GM13977 (cell line): ENCODE results near the gene NAP1L2.
A peak's percentile ranks its signal among the peaks of the same experiment; 100 is the strongest.

Experiments used
- DNase-seq: peaks from one replicate; pipeline ENCODE4 v3.0.0; 2012; ENCODE audit warnings: low spot score
- in situ Hi-C: fragments of 300-500 bp; cut with MboI; formaldehyde crosslinking; loops from one replicate; pipeline ENCODE4 v1.12.0; 2022; ENCODE audit warnings: low sequenced_read_pairs, low pct_unique_long_range_greater_than_20kb, mixed read lengths, inconsistent platforms; ENCODE audit not compliant: unreplicated experiment
- TF ChIP-seq, protein P1 (sequence below): IDR thresholded peaks from 2 replicates; pipeline ENCODE4 v1.5.1; 2012; ENCODE audit warnings: mild to moderate bottlenecking, control low read depth; ENCODE audit not compliant: insufficient read depth; ENCODE audit errors: extremely low read depth, missing control alignments

Gene NAP1L2

DNA sequence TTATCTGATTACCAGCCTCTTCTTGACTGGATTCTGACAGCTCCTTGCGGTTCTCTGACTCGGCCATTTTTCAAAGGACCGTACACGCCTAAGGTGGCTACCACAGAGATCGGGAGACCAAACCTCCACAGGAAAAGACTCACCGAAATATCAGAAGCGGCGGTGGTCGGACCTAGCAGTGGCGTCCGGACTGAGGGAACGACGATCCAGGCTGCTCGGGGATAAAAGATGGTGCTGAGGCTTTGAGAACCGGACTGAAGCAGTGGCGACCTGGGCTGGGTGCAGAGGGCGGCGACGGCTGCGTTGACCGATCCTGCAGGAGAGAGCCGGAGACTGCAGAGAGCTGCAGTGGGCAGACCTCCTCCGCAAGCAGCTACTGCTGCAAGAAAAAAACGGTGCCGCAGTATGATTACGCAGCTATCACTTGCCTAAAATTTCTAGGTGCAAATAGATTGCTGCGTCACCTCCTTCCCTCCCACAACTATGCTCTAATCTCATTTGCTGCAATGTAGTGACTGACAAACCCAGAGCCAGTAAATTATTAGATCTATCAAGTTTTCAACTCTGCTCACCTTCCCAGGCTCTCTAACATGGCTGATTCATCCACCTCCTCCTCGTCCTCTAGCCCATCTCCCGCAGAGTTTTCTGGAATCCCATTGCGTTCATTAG, at the start of gene NAP1L2:
NAP1L2 (minus strand) TSS at position 426 of the 669 bp plus-strand sequence; CDS start at position 67, 359 bp downstream.
- in situ Hi-C loops: no loop called here
- peak; percentile 31 for DNase-seq
- TF ChIP-seq, protein P1, sequence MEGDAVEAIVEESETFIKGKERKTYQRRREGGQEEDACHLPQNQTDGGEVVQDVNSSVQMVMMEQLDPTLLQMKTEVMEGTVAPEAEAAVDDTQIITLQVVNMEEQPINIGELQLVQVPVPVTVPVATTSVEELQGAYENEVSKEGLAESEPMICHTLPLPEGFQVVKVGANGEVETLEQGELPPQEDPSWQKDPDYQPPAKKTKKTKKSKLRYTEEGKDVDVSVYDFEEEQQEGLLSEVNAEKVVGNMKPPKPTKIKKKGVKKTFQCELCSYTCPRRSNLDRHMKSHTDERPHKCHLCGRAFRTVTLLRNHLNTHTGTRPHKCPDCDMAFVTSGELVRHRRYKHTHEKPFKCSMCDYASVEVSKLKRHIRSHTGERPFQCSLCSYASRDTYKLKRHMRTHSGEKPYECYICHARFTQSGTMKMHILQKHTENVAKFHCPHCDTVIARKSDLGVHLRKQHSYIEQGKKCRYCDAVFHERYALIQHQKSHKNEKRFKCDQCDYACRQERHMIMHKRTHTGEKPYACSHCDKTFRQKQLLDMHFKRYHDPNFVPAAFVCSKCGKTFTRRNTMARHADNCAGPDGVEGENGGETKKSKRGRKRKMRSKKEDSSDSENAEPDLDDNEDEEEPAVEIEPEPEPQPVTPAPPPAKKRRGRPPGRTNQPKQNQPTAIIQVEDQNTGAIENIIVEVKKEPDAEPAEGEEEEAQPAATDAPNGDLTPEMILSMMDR: no peak

GRCh38 chrX:73262991-73263390, 48.3 kb upstream of the NAP1L2 start:
- DNase-seq: peak; percentile 4
- TF ChIP-seq, protein P1: peak; percentile 30
- in situ Hi-C loops: no loop called here

DNA sequence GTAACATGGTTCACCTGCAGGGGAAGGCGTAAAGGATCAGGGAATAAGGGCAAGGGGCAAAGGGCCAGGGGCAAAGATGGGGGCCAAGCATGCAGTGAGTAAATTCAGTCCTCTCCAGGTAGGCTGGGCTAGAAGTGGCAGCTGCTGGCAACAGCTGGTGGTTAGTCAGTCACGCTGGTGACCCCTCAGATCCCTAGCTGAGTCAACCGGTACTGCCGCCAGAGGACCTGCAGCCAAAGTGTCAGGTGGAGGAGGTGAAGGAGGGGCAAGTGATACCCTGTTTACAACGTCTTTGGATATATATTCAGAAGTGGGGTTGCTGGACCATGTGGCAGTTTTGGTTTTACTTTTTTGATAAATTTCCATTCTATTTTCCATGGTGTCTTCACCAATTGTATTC, 24.6 kb upstream of the NAP1L2 start:
- no peak for DNase-seq
- in situ Hi-C loops: no loop called here
- TF ChIP-seq, protein P1: no peak

- TF ChIP-seq, protein P1: no peak
- in situ Hi-C loops: no loop called here
- DNase-seq: no peak
Observed at GRCh38 chrX:73217621-73218020, 3.0 kb upstream of the NAP1L2 start.

DNA sequence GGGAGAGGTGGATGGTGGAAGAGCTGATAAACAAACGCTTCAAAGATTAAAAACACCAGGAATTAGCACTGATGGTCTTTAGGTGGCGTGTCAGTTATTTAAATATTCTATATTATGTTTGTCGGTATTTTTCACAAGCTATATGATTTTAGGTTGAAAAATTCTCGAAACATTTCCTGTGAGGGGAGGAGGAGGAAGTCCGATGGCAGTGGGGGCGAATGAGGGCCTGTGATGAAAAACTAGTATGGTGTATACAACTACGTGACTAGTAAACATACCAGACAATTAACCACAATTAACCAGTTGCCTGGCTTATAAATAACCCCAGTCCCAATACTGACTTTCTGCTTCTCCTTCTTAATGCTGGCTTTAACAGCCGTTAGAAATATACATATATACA, 595 bp upstream of the NAP1L2 start:
- in situ Hi-C loops: no loop called here
- no peak for DNase-seq
- TF ChIP-seq, protein P1: no peak

- DNase-seq: no peak
- TF ChIP-seq, protein P1: no peak
- in situ Hi-C loops: no loop called here
Observed at GRCh38 chrX:73213734-73214425, 771 bp downstream of the NAP1L2 start.
